Lower leg skin (tissue), 4 donors: Measurements from ENCODE around the gene ANGPTL3. TPM values are rescaled to one million over a fixed set of nuclear protein-coding genes. Genes with fewer than 3 reads are reported as not detected.

ENCODE experiments used
- DNase-seq, 2 donors: peaks; one replicate each; pipeline ENCODE4 v3.0.0-alpha.2; 2019; ENCODE audit warnings: low spot score in 2 of 2
- H3K4me3 ChIP-seq: fragments of 200-600 bp; sonication (generic); 2 replicates; pipeline ENCODE4 v1.5.1; 2017; ENCODE audit warnings: mild to moderate bottlenecking, low read depth; ENCODE audit not compliant: poor library complexity, severe bottlenecking
- CTCF ChIP-seq, 3 donors: fragments of 450-650 bp; IDR thresholded peaks; one replicate each; pipeline ENCODE4 v1.5.1; 2016; ENCODE audit warnings: antibody characterized with exemption in 3 of 3, mild to moderate bottlenecking in 3 of 3, moderate library complexity in 2 of 3
- POLR2A ChIP-seq, 2 donors: fragments of 450-650 bp; IDR thresholded peaks; one replicate each; pipeline ENCODE4 v1.6.1; 2016 to 2017; ENCODE audit warnings: antibody characterized with exemption in 2 of 2, mild to moderate bottlenecking in 1 of 2, moderate library complexity in 1 of 2
- WGBS, 2 donors: methylation state at CpG; one replicate each; pipeline ENCODE4 v1.1.5; 2018; 5-methylcytosine and 5-hydroxymethylcytosine counted together
- intact Hi-C: fragments of 100-400 bp; cut with DNase I; formaldehyde crosslinking; loops from one replicate; pipeline ENCODE4 v1.15.0; 2023; ENCODE audit warnings: low total_unique reads
- total RNA-seq, 4 donors: library from RNA; depleted of rRNA; stranded (reverse); fragments of >200 nt; gene quantifications; one replicate each; pipeline ENCODE4 v1.1.0, GENCODE V29; 2016

The ANGPTL3 gene
- total RNA-seq, 4 donors from 2014 or later = not detected

- WGBS, 2 donors = 45 to 49% methylated on average over 1 of the region's 1 CpG
- DNase-seq = no peak
- intact Hi-C loops = no loop called here
- TF ChIP-seq POLR2A (IDR thresholded peaks at IDR 0.05) (no peak), CTCF (IDR thresholded peaks at IDR 0.05) (no peak)
- H3K4me3 ChIP-seq = no peak overlapping the region
These were observed 11.7 kb upstream of the ANGPTL3 start for GRCh38 chr1:62585469-62586155.

- no peak overlapping the region for H3K4me3 ChIP-seq
- intact Hi-C loops = no loop called here
- DNase-seq = no peak
- TF ChIP-seq POLR2A (IDR thresholded peaks at IDR 0.05) = no peak
- TF ChIP-seq CTCF (IDR thresholded peaks at IDR 0.05) = no peak
These were observed 9.3 kb upstream of the ANGPTL3 start for GRCh38 chr1:62588000-62588399.

GRCh38 chr1:62589321-62589720, 8.0 kb upstream of the ANGPTL3 start:
- intact Hi-C loops = no loop called here
- no peak for DNase-seq
- no peak overlapping the region for H3K4me3 ChIP-seq
- 84 to 88% methylated on average over 3 of the region's 3 CpGs for WGBS, 2 donors
- no peak for TF ChIP-seq POLR2A (IDR thresholded peaks at IDR 0.05)
- no peak for TF ChIP-seq CTCF (IDR thresholded peaks at IDR 0.05)

- no peak overlapping the region for H3K4me3 ChIP-seq
- intact Hi-C loops = no loop called here
- WGBS, 2 donors = 93 to 94% methylated on average over 4 of the region's 4 CpGs
- DNase-seq = no peak
- TF ChIP-seq POLR2A (IDR thresholded peaks at IDR 0.05) (no peak), CTCF (IDR thresholded peaks at IDR 0.05) (no peak)
These were observed 6.9 kb upstream of the ANGPTL3 start for GRCh38 chr1:62590255-62590969.

GRCh38 chr1:62590970-62591368, 6.4 kb upstream of the ANGPTL3 start:
- 41 to 53% methylated on average over 1 of the region's 1 CpG for WGBS, 2 donors
- intact Hi-C loops = no loop called here
- H3K4me3 ChIP-seq = no peak overlapping the region
- DNase-seq = no peak
- TF ChIP-seq POLR2A (IDR thresholded peaks at IDR 0.05) (no peak), CTCF (IDR thresholded peaks at IDR 0.05) (no peak)
